BLaER1 (cell line): Measurements from ENCODE around the gene RAB3B.
A peak's percentile ranks its signal among the peaks of the same experiment; 100 is the strongest.

Experiments
- H3K27ac ChIP-seq: shearing (Covaris generic); formaldehyde crosslinking; 2 replicates; pipeline ENCODE4 v1.8.1; 2022
- H3K27me3 ChIP-seq: shearing (Covaris generic); formaldehyde crosslinking; 2 replicates; pipeline ENCODE4 v1.8.1; 2022
- H3K36me3 ChIP-seq: shearing (Covaris generic); formaldehyde crosslinking; 2 replicates; pipeline ENCODE4 v1.8.1; 2022
- H3K4me1 ChIP-seq: shearing (Covaris generic); formaldehyde crosslinking; 2 replicates; pipeline ENCODE4 v1.8.1; 2022
- H3K4me2 ChIP-seq: shearing (Covaris generic); formaldehyde crosslinking; 2 replicates; pipeline ENCODE4 v1.8.1; 2022
- H3K4me3 ChIP-seq: shearing (Covaris generic); formaldehyde crosslinking; 2 replicates; pipeline ENCODE4 v1.8.1; 2022
- H3K9ac ChIP-seq: shearing (Covaris generic); formaldehyde crosslinking; 2 replicates; pipeline ENCODE4 v1.8.1; 2022
- H3K9me3 ChIP-seq: shearing (Covaris generic); formaldehyde crosslinking; 2 replicates; pipeline ENCODE4 v1.8.1; 2022
- H4K20me1 ChIP-seq: shearing (Covaris generic); formaldehyde crosslinking; 2 replicates; pipeline ENCODE4 v1.8.1; 2022
- Cebpa-rat ChIP-seq: shearing (Covaris generic); IDR thresholded peaks from 2 replicates; pipeline ENCODE4 v1.8.1; 2022

Gene RAB3B

DNA sequence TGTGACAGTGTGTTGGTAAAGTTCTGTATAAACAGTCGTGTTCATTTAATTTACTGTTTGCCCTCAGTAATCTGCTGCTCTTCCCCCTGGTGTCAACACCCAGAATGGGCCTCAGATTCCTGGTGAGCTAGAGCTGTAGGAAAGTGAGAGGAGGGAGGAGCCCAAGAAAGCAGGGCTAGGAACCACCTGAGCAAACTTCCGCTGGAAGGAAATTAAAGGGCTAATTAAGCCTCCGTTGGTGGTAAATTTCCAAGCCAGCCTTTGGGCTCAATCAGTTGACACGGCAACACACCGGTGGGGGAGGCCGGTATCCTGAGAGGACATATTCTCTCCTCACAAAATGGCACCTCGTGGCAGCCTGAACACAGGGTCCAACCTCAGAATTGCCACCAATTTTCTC is 32.9 kb downstream of the RAB3B start:
- H3K4me2 ChIP-seq, result no peak overlapping the region
- no peak for TF ChIP-seq Cebpa-rat
- H3K4me1 ChIP-seq, result peaks cover 68% of the 10 kb centered on the region

DNA sequence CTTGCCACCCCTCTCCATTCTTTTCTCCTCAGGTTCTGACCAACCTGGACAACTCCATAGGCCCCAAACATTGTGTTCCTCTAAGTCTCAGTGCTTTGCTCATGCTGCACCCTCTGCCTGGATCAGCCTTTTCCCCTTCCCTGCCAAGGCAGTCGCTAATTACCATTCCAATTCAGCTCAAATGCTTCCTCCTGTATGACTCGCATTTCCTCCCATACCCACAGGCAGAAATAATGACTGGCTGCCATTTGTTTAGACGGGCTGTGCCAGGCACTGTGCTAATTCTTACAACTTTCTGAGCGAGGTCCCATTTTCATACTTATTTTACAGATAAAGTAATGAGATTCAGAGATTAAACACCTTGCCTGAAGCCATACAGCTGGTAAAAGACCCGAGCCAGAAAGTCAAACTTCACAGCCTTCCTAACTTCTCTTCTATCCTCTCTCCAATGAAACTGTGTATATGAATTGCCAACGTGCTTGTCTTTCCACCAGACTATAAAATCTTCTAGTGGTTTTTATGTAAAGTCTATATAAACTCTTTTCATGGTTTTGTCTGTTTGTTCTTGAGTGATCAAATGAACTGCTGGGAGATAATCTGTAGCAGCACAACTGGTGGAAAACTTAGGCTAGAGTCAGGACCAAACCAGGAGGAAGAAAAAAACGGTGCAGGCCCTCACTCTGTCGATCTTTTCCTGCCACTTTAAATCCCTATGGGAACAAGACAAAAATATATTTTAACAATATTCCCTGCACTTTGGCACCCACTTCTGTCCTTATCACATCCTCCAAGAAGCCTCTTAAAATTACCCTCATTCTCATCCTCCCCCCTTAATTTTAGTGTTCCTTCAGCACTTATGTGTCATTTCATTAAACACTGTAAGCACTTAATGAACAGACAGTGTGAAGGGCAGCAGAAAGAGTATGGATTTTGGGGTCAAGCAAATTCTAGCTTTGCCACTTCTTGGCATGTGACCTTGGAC is 33.7 kb downstream of the RAB3B start:
- no peak overlapping the region for H3K9ac ChIP-seq
- H4K20me1 ChIP-seq, result no peaks in the 10 kb centered on the region
- H3K4me1 ChIP-seq, result peaks cover 68% of the 10 kb centered on the region
- H3K36me3 ChIP-seq, result no peaks in the 10 kb centered on the region
- no peaks in the 10 kb centered on the region for H3K9me3 ChIP-seq
- no peak for TF ChIP-seq Cebpa-rat
- H3K4me3 ChIP-seq, result no peak overlapping the region
- no peak overlapping the region for H3K27ac ChIP-seq
- H3K27me3 ChIP-seq, result no peaks in the 10 kb centered on the region
- peak overlapping the region; percentile 27 for H3K4me2 ChIP-seq

More for the DNA sequence above, 32.9 kb downstream of the RAB3B start:
- Histone ChIP-seq H3K9ac (no peak overlapping the region), H3K27ac (no peak overlapping the region), H4K20me1 (no peaks in the 10 kb centered on the region), H3K9me3 (no peaks in the 10 kb centered on the region), H3K4me3 (no peak overlapping the region), H3K27me3 (no peaks in the 10 kb centered on the region), H3K36me3 (no peaks in the 10 kb centered on the region)

GRCh38 chr1:51955797-51956527 is 34.5 kb downstream of the RAB3B start:
- no peak overlapping the region for H3K27ac ChIP-seq

GRCh38 chr1:51954783-51955182 is 35.7 kb downstream of the RAB3B start:
- H3K4me2 ChIP-seq, result no peak overlapping the region
- H3K9ac ChIP-seq, result no peak overlapping the region
- H4K20me1 ChIP-seq, result no peaks in the 10 kb centered on the region
- no peak overlapping the region for H3K27ac ChIP-seq
- H3K4me1 ChIP-seq, result peaks cover 68% of the 10 kb centered on the region
- H3K36me3 ChIP-seq, result 0 out of 2 replicates have a peak, but pooled peaks cover 3% of the 10 kb centered on the region
- H3K9me3 ChIP-seq, result peaks cover 10% of the 10 kb centered on the region
- H3K27me3 ChIP-seq, result no peaks in the 10 kb centered on the region
- no peak for TF ChIP-seq Cebpa-rat
- H3K4me3 ChIP-seq, result no peak overlapping the region

More at GRCh38 chr1:51955797-51956527, 34.5 kb downstream of the RAB3B start:
- peak overlapping the region; percentile 27 for H3K4me2 ChIP-seq
- no peaks in the 10 kb centered on the region for H3K36me3 ChIP-seq
- no peaks in the 10 kb centered on the region for H4K20me1 ChIP-seq
- peaks cover 68% of the 10 kb centered on the region for H3K4me1 ChIP-seq
- no peak overlapping the region for H3K4me3 ChIP-seq
- no peaks in the 10 kb centered on the region for H3K27me3 ChIP-seq
- H3K9ac ChIP-seq, result no peak overlapping the region
- H3K9me3 ChIP-seq, result no peaks in the 10 kb centered on the region
- no peak for TF ChIP-seq Cebpa-rat

DNA sequence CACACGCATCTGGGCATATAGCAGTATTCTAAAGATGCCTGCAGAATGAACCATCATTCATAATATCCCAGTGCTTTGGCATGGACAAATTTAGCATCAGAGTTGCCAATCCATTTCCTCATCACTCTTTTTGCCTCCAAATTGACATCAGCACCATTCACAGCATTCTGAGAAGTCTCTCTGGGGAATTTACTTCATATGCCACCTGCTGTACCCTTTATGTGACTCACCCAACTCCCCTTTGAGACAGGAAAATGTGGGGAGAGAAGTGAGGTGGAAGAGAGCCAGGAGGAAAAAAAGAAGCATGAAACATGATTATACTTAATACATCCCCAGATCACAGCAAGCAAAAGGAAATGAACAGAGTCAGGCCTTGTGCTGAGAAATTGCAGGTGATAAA is 37.4 kb downstream of the RAB3B start:
- no peak overlapping the region for H3K9ac ChIP-seq
- H3K36me3 ChIP-seq, result 0 out of 2 replicates have a peak, but pooled peaks cover 10% of the 10 kb centered on the region
- peak overlapping the region; percentile 51; the same call in 1 of the 2 replicates for H3K27ac ChIP-seq
- peak overlapping the region; percentile 74 for H3K4me2 ChIP-seq
- no peak overlapping the region for H3K4me3 ChIP-seq
- TF ChIP-seq Cebpa-rat, result no peak
- peaks cover 23% of the 10 kb centered on the region for H3K9me3 ChIP-seq
- H3K4me1 ChIP-seq, result peaks cover 68% of the 10 kb centered on the region
- H3K27me3 ChIP-seq, result no peaks in the 10 kb centered on the region
- no peaks in the 10 kb centered on the region for H4K20me1 ChIP-seq

DNA sequence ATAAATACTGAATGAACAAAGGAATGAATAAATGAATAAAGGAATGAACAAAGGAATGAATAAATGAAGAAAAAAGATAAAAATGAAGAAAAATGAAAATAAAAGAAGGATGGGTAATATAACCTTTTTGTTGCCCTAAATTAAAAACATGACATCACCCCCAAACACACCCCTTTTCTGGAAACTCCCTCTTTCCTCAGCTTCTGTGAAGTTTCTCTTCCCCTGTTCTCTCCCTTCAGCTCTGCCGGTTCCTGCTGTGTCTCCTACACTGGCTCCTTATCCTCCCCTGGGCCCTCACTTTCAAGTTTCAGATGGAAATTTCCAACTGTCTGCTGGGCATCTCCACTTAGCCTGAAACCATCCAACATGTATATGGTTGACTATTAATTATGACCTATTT is 37.9 kb downstream of the RAB3B start:
- Histone ChIP-seq H3K27ac (peak overlapping the region; percentile 51; the same call in 1 of the 2 replicates), H3K27me3 (no peaks in the 10 kb centered on the region), H4K20me1 (no peaks in the 10 kb centered on the region), H3K9ac (no peak overlapping the region), H3K36me3 (0 out of 2 replicates have a peak, but pooled peaks cover 10% of the 10 kb centered on the region), H3K9me3 (peaks cover 23% of the 10 kb centered on the region), H3K4me3 (no peak overlapping the region), H3K4me1 (peaks cover 68% of the 10 kb centered on the region), H3K4me2 (peak overlapping the region; percentile 74)
- no peak for TF ChIP-seq Cebpa-rat

- H3K36me3 ChIP-seq, result 0 out of 2 replicates have a peak, but pooled peaks cover 10% of the 10 kb centered on the region
- H3K4me1 ChIP-seq, result peaks cover 49% of the 10 kb centered on the region
- no peak overlapping the region for H3K27ac ChIP-seq
- H3K9me3 ChIP-seq, result peaks cover 23% of the 10 kb centered on the region
- no peaks in the 10 kb centered on the region for H4K20me1 ChIP-seq
- no peak overlapping the region for H3K4me2 ChIP-seq
- TF ChIP-seq Cebpa-rat, result no peak
- H3K9ac ChIP-seq, result no peak overlapping the region
- H3K27me3 ChIP-seq, result no peaks in the 10 kb centered on the region
- H3K4me3 ChIP-seq, result no peak overlapping the region
These were observed 39.8 kb downstream of the RAB3B start for GRCh38 chr1:51950701-51951100.

- Histone ChIP-seq H3K4me3 (no peak overlapping the region), H3K9ac (no peak overlapping the region), H3K4me2 (no peak overlapping the region), H3K27ac (no peak overlapping the region), H3K4me1 (peaks cover 38% of the 10 kb centered on the region), H3K27me3 (no peaks in the 10 kb centered on the region), H4K20me1 (no peaks in the 10 kb centered on the region), H3K36me3 (0 out of 2 replicates have a peak, but pooled peaks cover 10% of the 10 kb centered on the region), H3K9me3 (peaks cover 23% of the 10 kb centered on the region)
- no peak for TF ChIP-seq Cebpa-rat
These were observed 41.3 kb downstream of the RAB3B start for GRCh38 chr1:51949014-51949702.

DNA sequence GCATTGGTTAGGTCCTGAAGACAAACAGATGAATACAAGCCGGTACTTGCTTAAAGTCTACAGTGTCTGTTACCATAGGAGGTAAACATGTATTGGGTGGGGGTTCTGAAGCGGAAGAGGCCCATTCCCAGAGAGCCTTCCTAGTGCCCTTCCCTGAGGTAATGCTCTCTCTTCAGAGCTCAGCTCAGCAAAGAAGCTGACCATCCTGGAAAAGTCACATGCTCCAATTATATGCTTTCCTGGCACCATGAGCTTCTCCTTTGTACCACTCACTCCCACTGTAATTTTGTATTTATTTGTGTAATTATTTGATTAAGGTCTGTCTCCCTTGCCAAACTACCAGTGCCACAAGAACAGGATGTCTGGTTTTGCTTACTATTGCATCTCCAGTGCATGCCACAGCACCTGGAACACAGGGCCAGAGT is 42.0 kb downstream of the RAB3B start:
- no peaks in the 10 kb centered on the region for H3K27me3 ChIP-seq
- no peak for TF ChIP-seq Cebpa-rat
- no peak overlapping the region for H3K4me2 ChIP-seq
- peaks cover 32% of the 10 kb centered on the region for H3K4me1 ChIP-seq
- peaks cover 23% of the 10 kb centered on the region for H3K9me3 ChIP-seq
- H3K27ac ChIP-seq, result no peak overlapping the region
- 0 out of 2 replicates have a peak, but pooled peaks cover 10% of the 10 kb centered on the region for H3K36me3 ChIP-seq
- no peak overlapping the region for H3K4me3 ChIP-seq
- H4K20me1 ChIP-seq, result no peaks in the 10 kb centered on the region
- no peak overlapping the region for H3K9ac ChIP-seq
